ENCODE measurements around the gene IP6K1. TPM values are rescaled to one million over a fixed set of nuclear protein-coding genes. Genes with fewer than 3 reads are reported as not detected.

The IP6K1 gene
- total and polyA plus RNA-seq, 10 of the 15 experiments (the other 5 are each of a cell fraction or from before 2014, with no cell fraction given) = 1.3 to 30.6 (median 18.2) TPM

DNA sequence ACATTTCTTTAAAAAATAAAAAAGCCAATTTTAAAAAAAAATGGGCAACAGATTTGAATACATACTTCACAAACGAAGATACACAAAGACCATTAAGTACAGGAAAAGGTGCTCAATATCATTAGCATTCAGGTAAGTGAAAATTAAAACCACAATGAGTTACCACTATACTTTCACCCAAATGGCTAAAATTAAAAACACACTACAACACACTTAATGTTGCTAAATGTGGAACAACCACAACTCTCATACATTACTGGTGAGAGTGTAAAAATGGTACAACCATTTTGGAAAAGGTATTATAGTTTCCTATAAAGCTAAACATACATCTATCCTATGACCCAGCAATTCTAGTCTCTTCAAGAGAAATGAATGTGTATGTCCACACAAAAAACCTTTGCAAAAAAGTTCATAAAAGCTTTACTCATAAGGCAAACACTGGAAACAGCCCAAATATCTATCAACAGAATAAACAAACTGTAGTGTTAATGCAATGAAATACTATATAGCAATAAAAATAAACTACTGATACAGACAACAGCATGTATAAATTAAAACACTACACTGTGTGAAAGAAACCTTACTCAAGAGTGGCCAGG, 14.9 kb downstream of the IP6K1 start:
- H3K4me3 ChIP-seq = no peak overlapping the region
- DNase-seq (ENCODE audit: low read depth, low spot score) (no peak), FAIRE-seq (peak; percentile 62), ATAC-seq (no peak)
- H3K9ac ChIP-seq (ENCODE audit: control insufficient read depth, insufficient read depth, low read length) = no peak overlapping the region
- no peak overlapping the region for H3K27ac ChIP-seq (ENCODE audit: control insufficient read depth, insufficient read depth)
- no peak overlapping the region for H2AFZ ChIP-seq (ENCODE audit: control insufficient read depth, low read depth, low read length)
- SMC1A ChIA-PET (ENCODE audit: uncharacterized antibody, unreplicated experiment) = interaction anchor here (0.9 to 1.7 kb wide), 3 partner anchors 8 to 17 kb away, joined by 3 to 5 read pairs (median 4); no protein-coding TSS in a partner anchor
- H3K79me2 ChIP-seq (ENCODE audit: control insufficient read depth, insufficient read depth, low read length) = peaks cover 10% of the 10 kb centered on the region; the same call in 1 of the 2 replicates
- POLR2A ChIA-PET = interaction anchor here (0.6 kb wide), 1 partner anchor 17 kb away, joined by 5 read pairs; no protein-coding TSS in a partner anchor
- no peaks in the 10 kb centered on the region for H3K27me3 ChIP-seq (replicated peaks in 1 of 2; ENCODE audit: control insufficient read depth in 2 of 2, insufficient read depth in 2 of 2, low read length in 1 of 2)
- peaks cover 4% of the 10 kb centered on the region for H4K20me1 ChIP-seq (ENCODE audit: control insufficient read depth, insufficient read depth)
- TF ChIP-seq TCF12 (IDR thresholded peaks at IDR 0.05; ENCODE audit: low read depth, low read length) (no peak), KLF5 (IDR thresholded peaks at IDR 0.05; ENCODE audit: partially characterized antibody) (no peak), TBL1XR1 (IDR thresholded peaks at IDR 0.05; ENCODE audit: low read depth, low read length) (no peak), MEF2A (IDR thresholded peaks at IDR 0.05; ENCODE audit: insufficient read depth, low read depth, low read length) (peak; percentile 68; the same call in 1 of the 2 replicates), RUNX3 (IDR thresholded peaks at IDR 0.05; ENCODE audit: low read length) (peak; percentile 72), BACH1 (IDR thresholded peaks at IDR 0.05; ENCODE audit: borderline replicate concordance) (no peak)
- CTCF ChIA-PET = interaction anchor here (3.1 kb wide), 1 partner anchor 67 kb away, joined by 9 read pairs; no protein-coding TSS in a partner anchor
- RAD21 ChIA-PET (ENCODE audit: unreplicated experiment) = interaction anchor here (0.6 kb wide), 1 partner anchor 32 kb away, joined by 3 read pairs; the partner anchor contains the start of gene INKA1
- BruUV-seq (replicated peaks) = no TSS peak
- intact Hi-C loops (cut with micrococcal nuclease; ENCODE audit: unreplicated experiment) = no loop called here
- no peaks in the 10 kb centered on the region for H3K4me1 ChIP-seq (ENCODE audit: control insufficient read depth, insufficient read depth, low read length)
- H3K4me2 ChIP-seq (ENCODE audit: control insufficient read depth, insufficient read depth) = no peak overlapping the region
- H3K36me3 ChIP-seq (ENCODE audit: control insufficient read depth in 2 of 2, insufficient read depth in 2 of 2, low read length in 1 of 2) = no peaks in the 10 kb centered on the region
- no peaks in the 10 kb centered on the region for H3K9me3 ChIP-seq (replicated peaks; ENCODE audit: control insufficient read depth, insufficient read depth, low read length)
- in situ Hi-C loops (cut with MboI) = no loop called here
- 13% methylated on average over 1 of the region's 1 CpG for WGBS (ENCODE audit: insufficient coverage, insufficient replicate concordance, low lambda C conversion rate, missing lambda C conversion rate)

DNA sequence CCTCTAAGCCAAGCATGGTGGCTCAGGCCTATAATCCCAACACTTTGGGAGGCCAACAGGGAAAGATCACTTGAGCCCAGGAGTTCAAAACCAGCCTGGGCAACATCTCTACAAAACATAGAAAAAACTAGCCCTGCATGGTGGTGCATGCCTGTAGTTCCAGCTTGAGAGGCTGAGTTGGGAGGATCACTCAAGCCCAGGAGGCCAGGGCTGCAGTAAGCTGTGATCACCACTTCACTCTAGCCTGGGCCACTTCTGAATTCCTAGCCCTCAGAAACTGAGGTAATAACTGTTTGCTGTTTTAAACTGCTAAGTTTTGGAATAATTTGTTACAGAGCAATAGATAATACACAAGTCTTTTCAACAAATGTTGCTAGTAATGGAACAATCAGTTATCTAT, 16.4 kb downstream of the IP6K1 start:
- no peak for TF ChIP-seq NR2C2 (IDR thresholded peaks at IDR 0.05; ENCODE audit: borderline replicate concordance, control insufficient read depth, insufficient read length, low read depth)
- no peak for TF ChIP-seq RFX5 (IDR thresholded peaks at IDR 0.05; ENCODE audit: low read depth, low read length)
- TF ChIP-seq SRF (IDR thresholded peaks at IDR 0.05; ENCODE audit: low read depth in 2 of 2, low read length in 2 of 2) = no peak
- TF ChIP-seq NRF1 (conservative IDR thresholded peaks at IDR 0.05; ENCODE audit: low read depth, low read length) = no peak
- no peak for TF ChIP-seq RAD51 (IDR thresholded peaks at IDR 0.05)
- TF ChIP-seq ZNF217 (IDR thresholded peaks at IDR 0.05) = no peak
- TF ChIP-seq BACH1 (IDR thresholded peaks at IDR 0.05; ENCODE audit: borderline replicate concordance) = no peak
- Histone ChIP-seq H3K27me3 (replicated peaks in 1 of 2; ENCODE audit: control insufficient read depth in 2 of 2, insufficient read depth in 2 of 2, low read length in 1 of 2) (no peaks in the 10 kb centered on the region), H3K4me3 (no peak overlapping the region), H3K36me3 (ENCODE audit: control insufficient read depth in 2 of 2, insufficient read depth in 2 of 2, low read length in 1 of 2) (no peaks in the 10 kb centered on the region), H3K4me1 (ENCODE audit: control insufficient read depth, insufficient read depth, low read length) (no peaks in the 10 kb centered on the region), H2AFZ (ENCODE audit: control insufficient read depth, low read depth, low read length) (no peak overlapping the region), H3K4me2 (ENCODE audit: control insufficient read depth, insufficient read depth) (no peak overlapping the region), H3K9ac (ENCODE audit: control insufficient read depth, insufficient read depth, low read length) (no peak overlapping the region), H3K79me2 (ENCODE audit: control insufficient read depth, insufficient read depth, low read length) (peaks cover 10% of the 10 kb centered on the region), H3K27ac (ENCODE audit: control insufficient read depth, insufficient read depth) (no peak overlapping the region), H3K9me3 (replicated peaks; ENCODE audit: control insufficient read depth, insufficient read depth, low read length) (no peaks in the 10 kb centered on the region), H4K20me1 (ENCODE audit: control insufficient read depth, insufficient read depth) (peaks cover 4% of the 10 kb centered on the region)
- FAIRE-seq (no peak), ATAC-seq (no peak), DNase-seq (ENCODE audit: low read depth, low spot score) (no peak)
- intact Hi-C loops (cut with micrococcal nuclease; ENCODE audit: unreplicated experiment) = no loop called here
- BruUV-seq (replicated peaks) = no TSS peak
- SMC1A ChIA-PET (ENCODE audit: uncharacterized antibody, unreplicated experiment) = interaction anchor here (1.5 kb wide), 1 partner anchor 11 kb away, joined by 4 read pairs; no protein-coding TSS in a partner anchor
- RAD21 ChIA-PET (ENCODE audit: unreplicated experiment) = no interaction called here
- in situ Hi-C loops (cut with MboI) = no loop called here
- CTCF ChIA-PET = interaction anchor here (0.6 to 1.4 kb wide), 2 partner anchors 12 to 565 kb away, joined by 3 read pairs; no protein-coding TSS in a partner anchor
- POLR2A ChIA-PET = no interaction called here
